Prostate gland (tissue), 2 donors: ENCODE measurements around the gene OSBP2.

Experiments used
- POLR2A ChIP-seq: fragments of 450-650 bp; IDR thresholded peaks from one replicate; pipeline ENCODE4 v1.6.1; 2016; ENCODE audit warnings: antibody characterized with exemption, mild to moderate bottlenecking
- TF ChIP-seq, protein P1 (sequence below), 4 experiments: fragments of 200-600 bp in 2 of 4; fragments of 450-650 bp in 2 of 4; sonication (generic) in 2 of 4; IDR thresholded peaks; 1 replicate in 3 of 4; 2 replicates in 1 of 4; pipeline ENCODE4 v1.5.1; 2016 to 2019; ENCODE audit warnings: antibody characterized with exemption in 4 of 4, mild to moderate bottlenecking in 2 of 4, moderate library complexity in 2 of 4

- TF ChIP-seq, protein P1, sequence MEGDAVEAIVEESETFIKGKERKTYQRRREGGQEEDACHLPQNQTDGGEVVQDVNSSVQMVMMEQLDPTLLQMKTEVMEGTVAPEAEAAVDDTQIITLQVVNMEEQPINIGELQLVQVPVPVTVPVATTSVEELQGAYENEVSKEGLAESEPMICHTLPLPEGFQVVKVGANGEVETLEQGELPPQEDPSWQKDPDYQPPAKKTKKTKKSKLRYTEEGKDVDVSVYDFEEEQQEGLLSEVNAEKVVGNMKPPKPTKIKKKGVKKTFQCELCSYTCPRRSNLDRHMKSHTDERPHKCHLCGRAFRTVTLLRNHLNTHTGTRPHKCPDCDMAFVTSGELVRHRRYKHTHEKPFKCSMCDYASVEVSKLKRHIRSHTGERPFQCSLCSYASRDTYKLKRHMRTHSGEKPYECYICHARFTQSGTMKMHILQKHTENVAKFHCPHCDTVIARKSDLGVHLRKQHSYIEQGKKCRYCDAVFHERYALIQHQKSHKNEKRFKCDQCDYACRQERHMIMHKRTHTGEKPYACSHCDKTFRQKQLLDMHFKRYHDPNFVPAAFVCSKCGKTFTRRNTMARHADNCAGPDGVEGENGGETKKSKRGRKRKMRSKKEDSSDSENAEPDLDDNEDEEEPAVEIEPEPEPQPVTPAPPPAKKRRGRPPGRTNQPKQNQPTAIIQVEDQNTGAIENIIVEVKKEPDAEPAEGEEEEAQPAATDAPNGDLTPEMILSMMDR (IDR thresholded peaks at IDR 0.05): no peak
- no peak for TF ChIP-seq POLR2A
These were observed 59.0 kb downstream of the OSBP2 start for GRCh38 chr22:30753701-30754100.
